HuH-7 (cell line): Measurements from ENCODE around the gene CNTNAP3B.
"Not testable (repeated sequence)": the region's sequence is repeated elsewhere in the genome, so short reads cannot be mapped to it uniquely, and the experiment has no call there.

Experiments used
- DNase-seq: peaks from one replicate; pipeline ENCODE4 v3.0.0; 2011; ENCODE audit warnings: low spot score

The CNTNAP3B gene

GRCh38 chr9:41977965-41978600, 151.1 kb downstream of the CNTNAP3B start:
- not testable (repeated sequence) for DNase-seq

- DNase-seq: not testable (repeated sequence)
Measured at GRCh38 chr9:41974906-41975305, 154.3 kb downstream of the CNTNAP3B start.

GRCh38 chr9:41953007-41953406, 176.2 kb downstream of the CNTNAP3B start:
- DNase-seq: not testable (repeated sequence)

GRCh38 chr9:41941738-41942137, 187.5 kb downstream of the CNTNAP3B start:
- DNase-seq: not testable (repeated sequence)

GRCh38 chr9:41938143-41938542, 191.1 kb downstream of the CNTNAP3B start:
- DNase-seq: not testable (repeated sequence)

GRCh38 chr9:41935727-41936126, 193.5 kb downstream of the CNTNAP3B start:
- not testable (repeated sequence) for DNase-seq

- not testable (repeated sequence) for DNase-seq
Measured at GRCh38 chr9:41929172-41929571, 200.1 kb downstream of the CNTNAP3B start.

GRCh38 chr9:41917374-41917773, 211.9 kb downstream of the CNTNAP3B start:
- DNase-seq: not testable (repeated sequence)

GRCh38 chr9:41905488-41905887, 223.7 kb downstream of the CNTNAP3B start:
- DNase-seq: not testable (repeated sequence)

GRCh38 chr9:41902762-41903161, 226.5 kb downstream of the CNTNAP3B start:
- DNase-seq: not testable (repeated sequence)

GRCh38 chr9:41898720-41899343, 230.4 kb downstream of the CNTNAP3B start:
- not testable (repeated sequence) for DNase-seq

GRCh38 chr9:41874557-41874956, 254.7 kb downstream of the CNTNAP3B start:
- DNase-seq: not testable (repeated sequence)

GRCh38 chr9:41855422-41855821, 273.8 kb downstream of the CNTNAP3B start:
- not testable (repeated sequence) for DNase-seq

- not testable (repeated sequence) for DNase-seq
Measured at GRCh38 chr9:41851848-41852740, 277.1 kb downstream of the CNTNAP3B start.

- not testable (repeated sequence) for DNase-seq
Measured at GRCh38 chr9:41847829-41848228, 281.4 kb downstream of the CNTNAP3B start.
